ENCODE data around the gene CNDP2.

CNDP2 gene

GRCh38 chr18:74453642-74454198, 42.4 kb upstream of the CNDP2 start:
- Histone ChIP-seq H3K9me3 (replicated peaks in 1 of 11) (no peaks in the 10 kb centered on the region), H3K4me1 (peaks cover 43 to 89% (median 80%) of the 10 kb centered on the region in 10 experiments), H3K4me3 (peak overlapping the region in 7 of 10 experiments; percentile 77 to 98 (median 92); a peak in 13 of 20 replicates), H3K27me3 (peaks cover 37 to 53% (median 41%) of the 10 kb centered on the region in 11 experiments; a peak in 21 of 22 replicates), H3K4me2 (peak overlapping the region; percentile 42 to 100 (median 90); a peak in 21 of 22 replicates), H3K9ac (peak overlapping the region in 7 of 11 experiments; percentile 86 to 98 (median 95); a peak in 15 of 22 replicates), H4K20me1 (peaks cover 0 to 15% (median 0%) of the 10 kb centered on the region in 11 experiments; a peak in 2 of 22 replicates), H3K36me3 (peaks cover 0 to 47% (median 40%) of the 10 kb centered on the region in 11 experiments; a peak in 14 of 22 replicates), H3K27ac (peak overlapping the region in 8 of 11 experiments; percentile 79 to 98 (median 94); a peak in 16 of 22 replicates)
- no peak for TF ChIP-seq Cebpa-rat (IDR thresholded peaks at IDR 0.05)

GRCh38 chr18:74454279-74454751, 41.8 kb upstream of the CNDP2 start:
- H3K27me3 ChIP-seq = peaks cover 37 to 53% (median 42%) of the 10 kb centered on the region in 11 experiments; a peak in 21 of 22 replicates
- peak overlapping the region in 8 of 10 experiments; percentile 77 to 98 (median 92); a peak in 15 of 20 replicates for H3K4me3 ChIP-seq
- no peak for TF ChIP-seq Cebpa-rat (IDR thresholded peaks at IDR 0.05)
- peaks cover 0 to 45% (median 39%) of the 10 kb centered on the region in 11 experiments; a peak in 14 of 22 replicates for H3K36me3 ChIP-seq
- H4K20me1 ChIP-seq = peaks cover 0 to 15% (median 0%) of the 10 kb centered on the region in 11 experiments; a peak in 2 of 22 replicates
- peaks cover 43 to 90% (median 81%) of the 10 kb centered on the region in 10 experiments for H3K4me1 ChIP-seq
- no peaks in the 10 kb centered on the region for H3K9me3 ChIP-seq (replicated peaks in 1 of 11)
- peak overlapping the region; percentile 42 to 100 (median 90) for H3K4me2 ChIP-seq
- H3K27ac ChIP-seq = peak overlapping the region in 9 of 11 experiments; percentile 3 to 98 (median 94); a peak in 18 of 22 replicates
- H3K9ac ChIP-seq = peak overlapping the region in 10 of 11 experiments; percentile 2 to 98 (median 94); a peak in 18 of 22 replicates

GRCh38 chr18:74455386-74455785, 40.8 kb upstream of the CNDP2 start:
- peaks cover 0 to 15% (median 0%) of the 10 kb centered on the region in 11 experiments; a peak in 2 of 22 replicates for H4K20me1 ChIP-seq
- H3K36me3 ChIP-seq = peaks cover 0 to 42% (median 34%) of the 10 kb centered on the region in 11 experiments; a peak in 14 of 22 replicates
- peak overlapping the region in 10 of 11 experiments; percentile 69 to 98 (median 94); a peak in 18 of 22 replicates for H3K9ac ChIP-seq
- TF ChIP-seq Cebpa-rat (IDR thresholded peaks at IDR 0.05) = no peak
- peak overlapping the region in 8 of 10 experiments; percentile 77 to 98 (median 92); a peak in 16 of 20 replicates for H3K4me3 ChIP-seq
- H3K9me3 ChIP-seq (replicated peaks in 1 of 11) = no peaks in the 10 kb centered on the region
- H3K4me2 ChIP-seq = peak overlapping the region; percentile 77 to 100 (median 91); a peak in 21 of 22 replicates
- H3K27me3 ChIP-seq = peaks cover 37 to 53% (median 42%) of the 10 kb centered on the region in 11 experiments; a peak in 21 of 22 replicates
- H3K4me1 ChIP-seq = peaks cover 42 to 87% (median 82%) of the 10 kb centered on the region in 10 experiments
- H3K27ac ChIP-seq = peak overlapping the region in 8 of 11 experiments; percentile 79 to 98 (median 94); a peak in 17 of 22 replicates

GRCh38 chr18:74456017-74456348, 40.2 kb upstream of the CNDP2 start:
- Histone ChIP-seq H3K9ac (peak overlapping the region; percentile 51 to 98 (median 94)), H3K4me2 (peak overlapping the region; percentile 77 to 100 (median 91)), H3K9me3 (replicated peaks in 1 of 11) (no peaks in the 10 kb centered on the region), H3K27ac (peak overlapping the region in 9 of 11 experiments; percentile 60 to 98 (median 94); a peak in 18 of 22 replicates), H3K36me3 (peaks cover 0 to 40% (median 28%) of the 10 kb centered on the region in 11 experiments; a peak in 14 of 22 replicates), H3K4me3 (peak overlapping the region; percentile 63 to 98 (median 90)), H3K4me1 (peaks cover 42 to 86% (median 82%) of the 10 kb centered on the region in 10 experiments), H3K27me3 (peaks cover 37 to 53% (median 42%) of the 10 kb centered on the region in 11 experiments; a peak in 21 of 22 replicates), H4K20me1 (peaks cover 0 to 15% (median 0%) of the 10 kb centered on the region in 11 experiments; a peak in 2 of 22 replicates)
- TF ChIP-seq Cebpa-rat (IDR thresholded peaks at IDR 0.05) = no peak

- no peak for TF ChIP-seq Cebpa-rat (IDR thresholded peaks at IDR 0.05)
- peaks cover 42 to 85% (median 81%) of the 10 kb centered on the region in 10 experiments for H3K4me1 ChIP-seq
- H3K36me3 ChIP-seq = peaks cover 0 to 35% (median 22%) of the 10 kb centered on the region in 11 experiments; a peak in 13 of 22 replicates
- H3K4me3 ChIP-seq = peak overlapping the region; percentile 63 to 98 (median 90)
- H3K27me3 ChIP-seq = peaks cover 37 to 53% (median 42%) of the 10 kb centered on the region in 11 experiments; a peak in 21 of 22 replicates
- H3K9ac ChIP-seq = peak overlapping the region; percentile 51 to 98 (median 94)
- H3K9me3 ChIP-seq (replicated peaks in 1 of 11) = no peaks in the 10 kb centered on the region
- H3K4me2 ChIP-seq = peak overlapping the region; percentile 77 to 100 (median 91)
- H3K27ac ChIP-seq = peak overlapping the region in 9 of 11 experiments; percentile 60 to 98 (median 94); a peak in 19 of 22 replicates
- peaks cover 0 to 15% (median 0%) of the 10 kb centered on the region in 11 experiments; a peak in 1 of 22 replicates for H4K20me1 ChIP-seq
These were observed 39.7 kb upstream of the CNDP2 start for GRCh38 chr18:74456349-74457042.

GRCh38 chr18:74457043-74457724, 39.0 kb upstream of the CNDP2 start, which contains the start of gene DIPK1C:
DIPK1C (minus strand) TSS chr18:74457308; CDS start chr18:74457259, 49 bp downstream.
- Histone ChIP-seq H3K9me3 (replicated peaks in 1 of 11) (no peaks in the 10 kb centered on the region), H3K27ac (peak within 1 kb of the TSS in 9 of 11 experiments; percentile 60 to 98 (median 94); a peak in 19 of 22 replicates), H3K27me3 (peaks cover 37 to 53% (median 42%) of the 10 kb centered on the region in 11 experiments; a peak in 21 of 22 replicates), H4K20me1 (peaks cover 0 to 15% (median 0%) of the 10 kb centered on the region in 11 experiments; a peak in 1 of 22 replicates), H3K4me1 (peaks cover 42 to 81% (median 78%) of the 10 kb centered on the region in 10 experiments), H3K9ac (peak within 1 kb of the TSS; percentile 51 to 98 (median 94)), H3K4me3 (peak within 1 kb of the TSS; percentile 63 to 98 (median 90)), H3K36me3 (peaks cover 0 to 29% (median 16%) of the 10 kb centered on the region in 11 experiments; a peak in 12 of 22 replicates), H3K4me2 (peak within 1 kb of the TSS; percentile 77 to 100 (median 91))
- TF ChIP-seq Cebpa-rat (IDR thresholded peaks at IDR 0.05) = no peak

GRCh38 chr18:74457725-74458421, 38.3 kb upstream of the CNDP2 start:
- H3K36me3 ChIP-seq = peaks cover 0 to 22% (median 11%) of the 10 kb centered on the region in 11 experiments; a peak in 12 of 22 replicates
- H3K27ac ChIP-seq = peak overlapping the region in 8 of 11 experiments; percentile 79 to 98 (median 94); a peak in 17 of 22 replicates
- H3K4me2 ChIP-seq = peak overlapping the region; percentile 77 to 100 (median 91)
- peaks cover 0 to 15% (median 0%) of the 10 kb centered on the region in 11 experiments; a peak in 1 of 22 replicates for H4K20me1 ChIP-seq
- H3K4me3 ChIP-seq = peak overlapping the region; percentile 63 to 98 (median 90)
- H3K27me3 ChIP-seq = peaks cover 37 to 53% (median 42%) of the 10 kb centered on the region in 11 experiments; a peak in 21 of 22 replicates
- no peak for TF ChIP-seq Cebpa-rat (IDR thresholded peaks at IDR 0.05)
- peaks cover 0 to 4% (median 2%) of the 10 kb centered on the region in 11 experiments; a peak in 3 of 22 replicates for H3K9me3 ChIP-seq (replicated peaks in 1 of 11)
- H3K4me1 ChIP-seq = peaks cover 42 to 75% (median 72%) of the 10 kb centered on the region in 10 experiments
- H3K9ac ChIP-seq = peak overlapping the region in 10 of 11 experiments; percentile 69 to 98 (median 94); a peak in 17 of 22 replicates

Measured in BLaER1 treated with 17β-estradiol and CSF1 and Interleukin-3, amounts not matched to agents 10 nM and 100 nM (cell line).